Measurements from ENCODE around the gene AGPAT4. TPM values are rescaled to one million over a fixed set of nuclear protein-coding genes. Genes with fewer than 3 reads are reported as not detected.

Gene AGPAT4
- total RNA-seq, 2 donors from 2014 or later = 3.6 to 9.2 TPM

- H3K4me1 ChIP-seq = no peaks in the 10 kb centered on the region
- DNase-seq = no peak
- H3K4me3 ChIP-seq = no peak overlapping the region
- no peak for TF ChIP-seq CTCF (IDR thresholded peaks at IDR 0.05)
- no peak overlapping the region for H3K27ac ChIP-seq
- no peaks in the 10 kb centered on the region for H3K9me3 ChIP-seq
- H3K27me3 ChIP-seq = no peaks in the 10 kb centered on the region
- no peaks in the 10 kb centered on the region for H3K36me3 ChIP-seq
- no peak overlapping the region for H3K9ac ChIP-seq (ENCODE audit: low read depth in 2 of 2, low read length in 2 of 2)
- intact Hi-C loops (cut with DNase I) = no loop called here
Observed at GRCh38 chr6:161261325-161261724, 12.5 kb downstream of the AGPAT4 start.

GRCh38 chr6:161259302-161259701 is 14.6 kb downstream of the AGPAT4 start:
- no peak overlapping the region for H3K4me3 ChIP-seq
- TF ChIP-seq CTCF (IDR thresholded peaks at IDR 0.05) = no peak
- intact Hi-C loops (cut with DNase I) = no loop called here
- no peaks in the 10 kb centered on the region for H3K36me3 ChIP-seq
- H3K4me1 ChIP-seq = no peaks in the 10 kb centered on the region
- no peak overlapping the region for H3K27ac ChIP-seq
- no peaks in the 10 kb centered on the region for H3K27me3 ChIP-seq
- no peaks in the 10 kb centered on the region for H3K9me3 ChIP-seq
- no peak for DNase-seq
- H3K9ac ChIP-seq (ENCODE audit: low read depth in 2 of 2, low read length in 2 of 2) = no peak overlapping the region

GRCh38 chr6:161257793-161258457 is 15.9 kb downstream of the AGPAT4 start:
- no peak overlapping the region for H3K27ac ChIP-seq

GRCh38 chr6:161256407-161256806 is 17.5 kb downstream of the AGPAT4 start:
- Histone ChIP-seq H3K27ac (no peak overlapping the region), H3K27me3 (no peaks in the 10 kb centered on the region), H3K4me1 (no peaks in the 10 kb centered on the region), H3K4me3 (no peak overlapping the region), H3K9ac (ENCODE audit: low read depth in 2 of 2, low read length in 2 of 2) (no peak overlapping the region), H3K9me3 (no peaks in the 10 kb centered on the region), H3K36me3 (no peaks in the 10 kb centered on the region)
- intact Hi-C loops (cut with DNase I) = no loop called here
- no peak for DNase-seq
- TF ChIP-seq CTCF (IDR thresholded peaks at IDR 0.05) = no peak

More at GRCh38 chr6:161257793-161258457, 15.9 kb downstream of the AGPAT4 start:
- no peak overlapping the region for H3K9ac ChIP-seq (ENCODE audit: low read depth in 2 of 2, low read length in 2 of 2)
- TF ChIP-seq CTCF (IDR thresholded peaks at IDR 0.05) = no peak
- no peaks in the 10 kb centered on the region for H3K4me1 ChIP-seq
- H3K4me3 ChIP-seq = no peak overlapping the region
- no peaks in the 10 kb centered on the region for H3K9me3 ChIP-seq
- no peak for DNase-seq
- no peaks in the 10 kb centered on the region for H3K27me3 ChIP-seq
- no peaks in the 10 kb centered on the region for H3K36me3 ChIP-seq
- intact Hi-C loops (cut with DNase I) = no loop called here

GRCh38 chr6:161255518-161255917 is 18.3 kb downstream of the AGPAT4 start:
- H3K27ac ChIP-seq = no peak overlapping the region
- no peaks in the 10 kb centered on the region for H3K4me1 ChIP-seq
- H3K4me3 ChIP-seq = no peak overlapping the region
- H3K27me3 ChIP-seq = no peaks in the 10 kb centered on the region
- H3K36me3 ChIP-seq = no peaks in the 10 kb centered on the region
- H3K9me3 ChIP-seq = no peaks in the 10 kb centered on the region
- no peak overlapping the region for H3K9ac ChIP-seq (ENCODE audit: low read depth in 2 of 2, low read length in 2 of 2)
- DNase-seq = no peak
- intact Hi-C loops (cut with DNase I) = no loop called here
- no peak for TF ChIP-seq CTCF (IDR thresholded peaks at IDR 0.05)
